RWPE2 (cell line): Measurements from ENCODE around the gene EOMES.
A peak's percentile ranks its signal among the peaks of the same experiment; 100 is the strongest.

Source experiments
- ATAC-seq: fragments of 200-7000 bp; cut with Tn5 transposase; 3 replicates; pipeline ENCODE4 v1.9.1; 2021; ENCODE audit warnings: low read depth
- DNase-seq: peaks from one replicate; pipeline ENCODE4 v3.0.0-alpha.2; 2020; ENCODE audit warnings: low spot score
- H3K27ac ChIP-seq: fragments of 450-650 bp; 2 replicates; pipeline ENCODE4 v1.5.1; 2017; ENCODE audit warnings: mild to moderate bottlenecking; ENCODE audit not compliant: poor library complexity, severe bottlenecking
- H3K27me3 ChIP-seq: fragments of 250-450 bp; sonication (Bioruptor Pico); 2 replicates; pipeline ENCODE4 v1.5.1; 2021; ENCODE audit warnings: mild to moderate bottlenecking, moderate library complexity; ENCODE audit not compliant: insufficient read depth, poor library complexity, severe bottlenecking
- H3K36me3 ChIP-seq: fragments of 250-450 bp; sonication (Bioruptor Pico); 2 replicates; pipeline ENCODE4 v1.5.1; 2020; ENCODE audit warnings: low read depth, mild to moderate bottlenecking, moderate library complexity
- H3K4me1 ChIP-seq: fragments of 250-450 bp; sonication (Bioruptor Pico); 2 replicates; pipeline ENCODE4 v1.5.1; 2021; ENCODE audit warnings: mild to moderate bottlenecking, moderate library complexity; ENCODE audit not compliant: insufficient read depth, poor library complexity, severe bottlenecking
- H3K4me3 ChIP-seq: fragments of 250-450 bp; sonication (Bioruptor Pico); 2 replicates; pipeline ENCODE4 v1.5.1; 2021; ENCODE audit warnings: mild to moderate bottlenecking, moderate library complexity; ENCODE audit not compliant: severe bottlenecking
- H3K9me3 ChIP-seq: fragments of 250-450 bp; sonication (Bioruptor Pico); 2 replicates; pipeline ENCODE4 v1.5.1; 2021; ENCODE audit warnings: mild to moderate bottlenecking, moderate library complexity; ENCODE audit not compliant: severe bottlenecking
- TF ChIP-seq, protein P1 (sequence below): fragments of 450-650 bp; IDR thresholded peaks from one replicate; pipeline ENCODE4 v1.5.1; 2017; ENCODE audit warnings: mild to moderate bottlenecking, moderate library complexity; ENCODE audit not compliant: poor library complexity, severe bottlenecking

Gene EOMES

DNA sequence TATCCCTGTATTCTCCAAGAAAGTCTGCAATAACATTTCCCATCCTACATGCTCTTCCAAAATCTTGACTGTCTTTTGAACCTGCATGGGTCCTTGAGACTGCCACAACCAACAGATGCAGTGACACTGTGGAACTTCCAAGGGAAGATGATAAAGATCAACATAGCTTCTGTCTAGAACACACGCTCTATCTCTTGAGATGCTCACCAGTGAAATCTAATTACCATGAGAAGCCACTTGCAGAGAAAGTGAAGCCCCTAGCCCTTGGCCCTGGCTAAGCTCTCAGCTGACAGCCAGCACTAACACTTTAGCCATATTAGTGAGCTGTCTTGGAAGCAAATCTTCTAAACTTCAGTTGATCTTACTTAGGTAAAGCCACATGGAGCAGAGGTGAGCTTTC, 36.6 kb downstream of the EOMES start:
- Histone ChIP-seq H3K4me1 (peaks cover 4% of the 10 kb centered on the region), H3K4me3 (no peak overlapping the region), H3K36me3 (no peaks in the 10 kb centered on the region), H3K27me3 (no peaks in the 10 kb centered on the region), H3K9me3 (peaks cover 2% of the 10 kb centered on the region), H3K27ac (no peak overlapping the region)
- TF ChIP-seq, protein P1, sequence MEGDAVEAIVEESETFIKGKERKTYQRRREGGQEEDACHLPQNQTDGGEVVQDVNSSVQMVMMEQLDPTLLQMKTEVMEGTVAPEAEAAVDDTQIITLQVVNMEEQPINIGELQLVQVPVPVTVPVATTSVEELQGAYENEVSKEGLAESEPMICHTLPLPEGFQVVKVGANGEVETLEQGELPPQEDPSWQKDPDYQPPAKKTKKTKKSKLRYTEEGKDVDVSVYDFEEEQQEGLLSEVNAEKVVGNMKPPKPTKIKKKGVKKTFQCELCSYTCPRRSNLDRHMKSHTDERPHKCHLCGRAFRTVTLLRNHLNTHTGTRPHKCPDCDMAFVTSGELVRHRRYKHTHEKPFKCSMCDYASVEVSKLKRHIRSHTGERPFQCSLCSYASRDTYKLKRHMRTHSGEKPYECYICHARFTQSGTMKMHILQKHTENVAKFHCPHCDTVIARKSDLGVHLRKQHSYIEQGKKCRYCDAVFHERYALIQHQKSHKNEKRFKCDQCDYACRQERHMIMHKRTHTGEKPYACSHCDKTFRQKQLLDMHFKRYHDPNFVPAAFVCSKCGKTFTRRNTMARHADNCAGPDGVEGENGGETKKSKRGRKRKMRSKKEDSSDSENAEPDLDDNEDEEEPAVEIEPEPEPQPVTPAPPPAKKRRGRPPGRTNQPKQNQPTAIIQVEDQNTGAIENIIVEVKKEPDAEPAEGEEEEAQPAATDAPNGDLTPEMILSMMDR: no peak
- DNase-seq: no peak
- ATAC-seq: no peak

DNA sequence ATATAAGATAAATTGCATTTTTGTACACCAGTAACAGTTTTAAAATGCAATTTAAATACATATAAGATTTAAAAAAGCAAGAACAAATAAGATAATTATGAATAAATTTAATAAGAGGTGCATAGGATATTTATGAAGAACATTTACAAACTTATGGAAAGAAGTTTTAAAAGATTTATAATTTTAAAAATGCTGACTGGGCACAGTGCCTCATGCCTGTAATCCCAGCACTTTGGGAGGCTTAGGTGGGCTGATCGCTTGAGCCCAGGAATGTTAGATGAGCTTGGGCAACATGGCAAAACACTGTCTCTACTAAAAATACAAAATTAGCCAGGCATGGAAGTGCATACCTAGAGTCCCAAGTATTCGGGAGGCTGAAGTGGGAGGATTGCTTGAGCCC, 37.8 kb downstream of the EOMES start:
- DNase-seq: no peak
- ATAC-seq: no peak
- Histone ChIP-seq H3K27me3 (no peaks in the 10 kb centered on the region), H3K27ac (no peak overlapping the region), H3K36me3 (no peaks in the 10 kb centered on the region), H3K4me1 (peaks cover 4% of the 10 kb centered on the region), H3K4me3 (no peak overlapping the region), H3K9me3 (peaks cover 2% of the 10 kb centered on the region)
- TF ChIP-seq, protein P1: no peak

DNA sequence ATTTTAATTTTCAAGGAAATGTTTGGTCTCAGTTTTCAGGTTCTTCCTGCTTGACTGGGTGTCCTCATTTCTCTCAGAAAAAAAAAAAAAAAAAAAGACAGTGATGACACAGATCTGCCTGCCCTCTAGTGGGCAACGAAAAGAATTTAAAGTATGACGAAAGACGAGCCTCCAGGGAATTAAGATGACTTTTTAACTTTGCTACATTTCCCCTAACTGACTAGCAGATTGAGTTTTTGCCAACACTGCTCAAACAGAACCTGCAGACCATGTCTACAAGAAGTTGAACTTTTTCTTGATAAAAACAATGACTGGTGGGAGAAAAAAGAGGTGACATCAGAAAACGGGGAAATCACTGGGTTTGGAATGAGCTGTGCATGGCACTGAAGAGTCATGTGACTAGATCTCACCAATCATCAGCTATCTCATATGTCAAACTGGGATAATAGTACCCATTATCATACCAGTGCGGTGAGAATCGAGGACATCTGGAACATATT, 40.8 kb downstream of the EOMES start:
- TF ChIP-seq, protein P1: peak; percentile 91
- Histone ChIP-seq H3K4me1 (peaks cover 15% of the 10 kb centered on the region), H3K27me3 (no peaks in the 10 kb centered on the region), H3K36me3 (no peaks in the 10 kb centered on the region), H3K27ac (peak overlapping the region; percentile 7), H3K4me3 (peak overlapping the region; percentile 15), H3K9me3 (no peaks in the 10 kb centered on the region)
- peak; percentile 38; the same call in 1 of the 3 replicates for ATAC-seq
- DNase-seq: no peak

DNA sequence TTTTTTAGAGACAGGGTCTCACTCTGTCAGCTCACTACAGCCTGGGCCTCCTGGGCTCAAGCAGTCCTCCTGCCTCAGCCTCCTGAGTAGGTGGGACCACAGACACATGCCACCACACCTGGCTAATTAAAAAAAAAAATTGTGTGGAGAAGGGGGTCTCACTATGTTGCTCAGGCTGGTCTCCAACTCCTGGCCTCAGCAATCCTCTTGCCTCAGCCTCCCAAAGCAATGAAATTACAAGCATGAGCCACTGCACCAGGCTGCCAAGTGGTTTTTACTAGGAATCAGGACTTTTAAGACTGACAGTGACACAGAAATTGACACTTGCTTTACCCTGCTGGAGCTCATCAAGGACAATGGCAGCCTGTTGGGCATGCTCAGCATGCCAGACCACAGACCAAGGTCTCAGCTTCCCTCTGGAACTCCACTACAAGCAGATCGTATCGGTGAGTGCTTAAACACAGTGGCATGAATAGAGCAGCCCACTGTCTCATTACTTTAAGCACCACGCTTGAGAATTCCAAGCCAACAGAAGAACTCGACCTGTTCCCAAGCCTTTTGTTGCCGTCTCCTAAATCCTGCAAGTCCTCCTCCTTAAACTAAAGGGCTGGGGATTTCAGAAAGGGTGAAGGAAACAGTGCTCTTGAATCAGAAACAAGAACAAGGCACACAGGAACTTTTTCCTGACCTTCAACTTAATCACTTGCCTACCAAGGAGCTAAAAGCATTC, 41.4 kb downstream of the EOMES start:
- Histone ChIP-seq H3K36me3 (no peaks in the 10 kb centered on the region), H3K9me3 (no peaks in the 10 kb centered on the region), H3K27ac (peak overlapping the region; percentile 7), H3K4me3 (no peak overlapping the region), H3K27me3 (no peaks in the 10 kb centered on the region), H3K4me1 (peaks cover 21% of the 10 kb centered on the region)
- no peak for ATAC-seq
- no peak for DNase-seq
- TF ChIP-seq, protein P1: no peak

DNA sequence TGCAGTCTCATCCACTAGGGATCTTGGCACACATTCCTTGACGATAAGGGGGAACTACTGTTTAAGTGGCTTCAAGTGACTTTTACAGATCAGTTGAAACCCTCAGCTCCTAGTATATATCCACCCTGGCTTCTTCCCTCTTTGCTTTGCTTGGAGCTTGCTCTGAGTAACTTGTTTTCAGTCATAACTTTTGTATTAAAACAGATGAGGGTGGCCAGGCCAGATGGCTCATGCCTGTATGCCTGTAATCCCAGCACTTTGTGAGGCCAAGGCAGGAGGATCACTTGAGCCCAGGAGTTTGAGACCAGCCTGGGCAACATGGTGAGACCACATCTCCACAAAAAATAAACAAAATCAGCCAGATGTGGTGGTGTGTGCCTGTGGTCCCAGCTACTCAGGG, 42.4 kb downstream of the EOMES start:
- TF ChIP-seq, protein P1: no peak
- no peaks in the 10 kb centered on the region for H3K9me3 ChIP-seq
- no peak overlapping the region for H3K27ac ChIP-seq
- H3K4me3 ChIP-seq: no peak overlapping the region
- H3K36me3 ChIP-seq: no peaks in the 10 kb centered on the region
- ATAC-seq (no peak), DNase-seq (no peak)
- H3K4me1 ChIP-seq: peaks cover 31% of the 10 kb centered on the region
- H3K27me3 ChIP-seq: no peaks in the 10 kb centered on the region
